IMR-90 (cell line): ENCODE results near the gene MAPK10. TPM values are rescaled to one million over a fixed set of nuclear protein-coding genes. Genes with fewer than 3 reads are reported as not detected.

Source experiments
- ATAC-seq: fragments of 200-7000 bp; cut with Tn5 transposase; 2 replicates; pipeline ENCODE4 v1.9.1; 2020; ENCODE audit warnings: low read depth, mild to moderate bottlenecking, moderate library complexity
- BruUV-seq: library from RNA; stranded (reverse); fragments of 400-500 nt; replicated peaks from 2 replicates; lab custom pipeline; 2021; lab: Mats Ljungman, UMichigan
- CTCF ChIA-PET: fragments of 300-600 bp; formaldehyde crosslinking; extraction: SDS; loops from one replicate; lab custom pipeline; 2021; ENCODE audit warnings: antibody characterized with exemption; lab: Yijun Ruan, JAX
- POLR2A ChIA-PET: fragments of 300-600 bp; sonication (Branson Sonifier 250); formaldehyde crosslinking; loops from one replicate; lab custom pipeline; 2022; ENCODE audit warnings: antibody characterized with exemption; ENCODE audit not compliant: unreplicated experiment; lab: Charles Lee
- DNase-seq: peaks from one replicate; pipeline ENCODE4 v3.0.0; 2013
- H2AFZ ChIP-seq: replicated peaks from 2 replicates; pipeline ENCODE3; 2013; ENCODE audit warnings: low read length, mild to moderate bottlenecking; ENCODE audit not compliant: poor library complexity
- H2AK5ac ChIP-seq: 2 replicates; pipeline ENCODE4 v1.6.1; 2013; ENCODE audit warnings: low read depth, low read length, inconsistent platforms
- H2AK9ac ChIP-seq: replicated peaks from 2 replicates; pipeline ENCODE3; 2013; ENCODE audit warnings: mild to moderate bottlenecking, low read depth, low read length, moderate library complexity; ENCODE audit not compliant: poor library complexity
- H2BK120ac ChIP-seq: 2 replicates; pipeline ENCODE4 v1.6.1; 2013; ENCODE audit warnings: low read depth, low read length, inconsistent platforms
- H2BK15ac ChIP-seq: 3 replicates; pipeline ENCODE4 v1.6.1; 2013; ENCODE audit warnings: low read depth, low read length, inconsistent platforms
- H2BK20ac ChIP-seq: 2 replicates; pipeline ENCODE4 v1.6.1; 2013; ENCODE audit warnings: low read depth, mild to moderate bottlenecking, inconsistent platforms, low read length, moderate library complexity
- H2BK5ac ChIP-seq: 2 replicates; pipeline ENCODE4 v1.6.1; 2013; ENCODE audit warnings: mild to moderate bottlenecking, low read depth, low read length, inconsistent platforms; ENCODE audit not compliant: poor library complexity, severe bottlenecking
- H3K14ac ChIP-seq: replicated peaks from 2 replicates; pipeline ENCODE4 v1.6.1; 2013; ENCODE audit warnings: low read depth, low read length, inconsistent platforms
- H3K18ac ChIP-seq: 2 replicates; pipeline ENCODE4 v1.6.1; 2013; ENCODE audit warnings: low read depth, low read length, control low read depth
- H3K23ac ChIP-seq: 2 replicates; pipeline ENCODE4 v1.6.1; 2013; ENCODE audit warnings: low read depth, low read length, inconsistent platforms
- H3K27ac ChIP-seq: 2 replicates; pipeline ENCODE4 v1.5.1; 2013; ENCODE audit warnings: mild to moderate bottlenecking, control low read depth, low read length; ENCODE audit not compliant: insufficient read depth
- H3K27me3 ChIP-seq: 2 replicates; pipeline ENCODE4 v1.6.1; 2013; ENCODE audit warnings: low read length; ENCODE audit not compliant: control insufficient read depth, insufficient read depth
- H3K36me3 ChIP-seq: 2 replicates; pipeline ENCODE4 v1.6.1; 2013; ENCODE audit warnings: low read length, mixed read lengths; ENCODE audit not compliant: control insufficient read depth, insufficient read depth
- H3K4ac ChIP-seq: 2 replicates; pipeline ENCODE4 v1.6.1; 2013; ENCODE audit warnings: low read depth, low read length, inconsistent platforms
- H3K4me1 ChIP-seq: 2 replicates; pipeline ENCODE4 v1.6.1; 2013; ENCODE audit warnings: low read length, mixed read lengths; ENCODE audit not compliant: control insufficient read depth, insufficient read depth
- H3K4me2 ChIP-seq: 2 replicates; pipeline ENCODE4 v1.6.1; 2013; ENCODE audit warnings: low read depth, mild to moderate bottlenecking, control low read depth, low read length, moderate library complexity
- H3K4me3 ChIP-seq: 2 replicates; pipeline ENCODE4 v1.5.1; 2013; ENCODE audit warnings: low read depth, mild to moderate bottlenecking, control low read depth, low read length, moderate library complexity; ENCODE audit not compliant: insufficient read depth
- H3K56ac ChIP-seq: 2 replicates; pipeline ENCODE4 v1.6.1; 2013; ENCODE audit warnings: low read length, inconsistent platforms; ENCODE audit not compliant: insufficient read depth; ENCODE audit errors: extremely low read depth
- H3K79me1 ChIP-seq, 2 experiments: 2 replicates each; pipeline ENCODE4 v1.6.1; 2013; ENCODE audit warnings: low read length in 2 of 2, inconsistent platforms in 1 of 2, low read depth in 1 of 2
- H3K9ac ChIP-seq: 2 replicates; pipeline ENCODE4 v1.6.1; 2013; ENCODE audit warnings: low read depth, low read length, control low read depth
- H3K9me1 ChIP-seq: 2 replicates; pipeline ENCODE4 v1.6.1; 2013; ENCODE audit warnings: low read length, inconsistent platforms; ENCODE audit not compliant: insufficient read depth
- H3K9me3 ChIP-seq: 2 replicates; pipeline ENCODE4 v1.6.1; 2013; ENCODE audit warnings: low read length; ENCODE audit not compliant: control insufficient read depth, insufficient read depth
- H4K20me1 ChIP-seq: 2 replicates; pipeline ENCODE4 v1.6.1; 2013; ENCODE audit warnings: low read length, inconsistent platforms; ENCODE audit not compliant: insufficient read depth
- H4K5ac ChIP-seq: 2 replicates; pipeline ENCODE4 v1.6.1; 2013; ENCODE audit warnings: mild to moderate bottlenecking, low read depth, low read length, control low read depth
- H4K8ac ChIP-seq, 2 experiments: 2 replicates each; pipeline ENCODE4 v1.6.1; 2013; ENCODE audit warnings: low read depth in 2 of 2, low read length in 2 of 2, control low read depth in 1 of 2, inconsistent platforms in 1 of 2
- H4K91ac ChIP-seq: 2 replicates; pipeline ENCODE4 v1.6.1; 2013; ENCODE audit warnings: low read depth, low read length, inconsistent platforms; ENCODE audit not compliant: insufficient read depth
- BHLHE40 ChIP-seq: fragments of 150-350 bp; IDR thresholded peaks from 2 replicates; pipeline ENCODE4 v1.6.1; 2016; ENCODE audit warnings: mild to moderate bottlenecking, low read depth, low read length
- CEBPB ChIP-seq: IDR thresholded peaks from 2 replicates; pipeline ENCODE4 v1.6.1; 2012; ENCODE audit warnings: low read depth, low read length, improper control_type of control experiment
- CHD1 ChIP-seq: IDR thresholded peaks from 2 replicates; pipeline ENCODE4 v1.6.1; 2012; ENCODE audit warnings: low read depth, low read length, improper control_type of control experiment
- FOS ChIP-seq: fragments of 150-350 bp; IDR thresholded peaks from 2 replicates; pipeline ENCODE4 v1.6.1; 2016; ENCODE audit warnings: low read depth, low read length
- MAFK ChIP-seq: IDR thresholded peaks from 2 replicates; pipeline ENCODE4 v1.6.1; 2012; ENCODE audit warnings: low read depth, low read length, improper control_type of control experiment
- MAZ ChIP-seq: IDR thresholded peaks from 2 replicates; pipeline ENCODE4 v1.6.1; 2012; ENCODE audit warnings: low read depth, mild to moderate bottlenecking, low read length, improper control_type of control experiment, moderate library complexity, borderline replicate concordance
- MXI1 ChIP-seq: IDR thresholded peaks from 2 replicates; pipeline ENCODE4 v1.6.1; 2012; ENCODE audit warnings: low read depth, mild to moderate bottlenecking, low read length, moderate library complexity, borderline replicate concordance
- NFE2L2 ChIP-seq: fragments of 150-350 bp; IDR thresholded peaks from 2 replicates; pipeline ENCODE4 v1.6.1; 2016; ENCODE audit warnings: low read depth, mild to moderate bottlenecking, low read length
- POLR2A ChIP-seq: IDR thresholded peaks from 2 replicates; pipeline ENCODE4 v1.6.1; 2012; ENCODE audit warnings: mild to moderate bottlenecking, low read depth, low read length
- RAD21 ChIP-seq: IDR thresholded peaks from 2 replicates; pipeline ENCODE4 v1.6.1; 2012; ENCODE audit warnings: low read length, improper control_type of control experiment
- RCOR1 ChIP-seq: IDR thresholded peaks from 2 replicates; pipeline ENCODE4 v1.6.1; 2012; ENCODE audit warnings: mild to moderate bottlenecking, low read length, improper control_type of control experiment; ENCODE audit not compliant: insufficient replicate concordance
- RFX5 ChIP-seq: IDR thresholded peaks from 2 replicates; pipeline ENCODE4 v1.8.0; 2012; ENCODE audit warnings: low read depth, mild to moderate bottlenecking, low read length, moderate library complexity
- SMC3 ChIP-seq: fragments of 150-350 bp; IDR thresholded peaks from 2 replicates; pipeline ENCODE4 v1.6.1; 2016; ENCODE audit warnings: low read depth, mild to moderate bottlenecking, antibody characterized with exemption, low read length, moderate library complexity
- WGBS, 2 experiments: methylation state at CpG; one replicate each; pipeline versions ENCODE4 v1.1.5 to v1.1.7; 2013; ENCODE audit warnings: missing lambda C conversion rate in 2 of 2; ENCODE audit not compliant: insufficient read length in 1 of 2; ENCODE audit errors: extremely low coverage in 2 of 2; 5-methylcytosine and 5-hydroxymethylcytosine counted together
- dilution Hi-C: fragments of 300-500 bp; cut with HindIII; formaldehyde crosslinking; loops from one replicate; pipeline ENCODE4 v1.14.3; 2018; ENCODE audit warnings: low sequenced_read_pairs; ENCODE audit not compliant: unreplicated experiment
- in situ Hi-C: fragments of 300-500 bp; cut with MboI; formaldehyde crosslinking; loops from 3 replicates; pipeline ENCODE4 v1.14.3; 2019; ENCODE audit warnings: low sequenced_read_pairs, inconsistent platforms, mixed read lengths
- intact Hi-C: fragments of 100-400 bp; cut with micrococcal nuclease; formaldehyde crosslinking; loops from 2 replicates; pipeline ENCODE4 v1.10.0; 2022
- polyA plus RNA-seq, 3 experiments: library from polyadenylated mRNA; depleted of rRNA; stranded (reverse); fragments of >200 nt; gene quantifications; 2 replicates each; pipeline ENCODE4 v1.2.3, GENCODE V29; 2012; ENCODE audit warnings: low replicate concordance in 1 of 3
- total RNA-seq: library from RNA; depleted of rRNA; stranded (reverse); fragments of >200 nt; gene quantifications from 2 replicates; pipeline ENCODE4 v1.2.3, GENCODE V29; 2012
- TF ChIP-seq, protein P1 (sequence below): fragments of 150-350 bp; IDR thresholded peaks from 2 replicates; pipeline ENCODE4 v1.6.1; 2017; ENCODE audit warnings: mild to moderate bottlenecking, antibody characterized with exemption, low read length, low read depth
- TF ChIP-seq, protein P2 (sequence below): conservative IDR thresholded peaks from 2 replicates; pipeline ENCODE4 v1.5.1; 2012; ENCODE audit warnings: mild to moderate bottlenecking, low read depth, low read length, improper control_type of control experiment
- TF ChIP-seq, protein P3 (sequence below): fragments of 150-350 bp; IDR thresholded peaks from 2 replicates; pipeline ENCODE4 v1.6.1; 2016; ENCODE audit warnings: low read depth, mild to moderate bottlenecking, low read length, moderate library complexity, borderline replicate concordance

Gene MAPK10
- total and polyA plus RNA-seq, 2 of the 4 experiments (the other 2 are of a cell fraction) = 2.8 to 6.5 TPM

DNA sequence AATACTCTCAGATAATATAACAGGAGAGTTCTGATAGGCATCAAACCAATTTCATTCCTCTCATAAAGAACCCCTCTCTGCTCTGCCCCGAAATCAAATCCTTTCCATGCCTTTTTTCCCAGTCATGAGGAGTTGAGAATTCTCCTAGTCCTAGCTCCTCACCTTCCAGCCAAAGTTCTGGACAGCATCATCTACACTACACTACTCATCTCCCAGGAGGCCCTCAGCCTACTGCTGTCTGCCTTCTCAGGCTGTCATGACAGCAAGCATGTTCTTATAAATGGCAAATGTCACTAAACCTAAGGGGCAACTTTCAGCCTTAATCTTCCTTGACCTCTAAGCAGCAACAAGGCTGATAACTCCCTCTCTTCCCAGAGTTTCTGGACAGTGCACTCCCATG is 26.6 kb downstream of the MAPK10 start:
- Histone ChIP-seq H3K79me1 (no peaks in the 10 kb centered on the region), H3K14ac (no peak overlapping the region; the same call in 1 of the 2 replicates), H3K4ac (no peak overlapping the region), H3K9ac (no peak overlapping the region), H2AK5ac (no peak overlapping the region), H4K91ac (no peak overlapping the region), H2BK120ac (no peak overlapping the region), H4K20me1 (no peaks in the 10 kb centered on the region), H3K4me2 (no peak overlapping the region), H2AFZ (no peak overlapping the region), H2BK5ac (no peak overlapping the region), H2BK15ac (no peak overlapping the region), H3K9me1 (peaks cover 2% of the 10 kb centered on the region; the same call in 1 of the 2 replicates), H3K23ac (no peak overlapping the region), H3K27ac (no peak overlapping the region), H3K4me3 (no peak overlapping the region), H3K27me3 (no peaks in the 10 kb centered on the region), H3K18ac (no peak overlapping the region), H3K56ac (no peak overlapping the region), H4K5ac (no peak overlapping the region), H3K36me3 (no peaks in the 10 kb centered on the region), H2BK20ac (no peak overlapping the region), H2AK9ac (no peak overlapping the region), H3K9me3 (no peaks in the 10 kb centered on the region), H4K8ac (no peak overlapping the region), H3K4me1 (peaks cover 3% of the 10 kb centered on the region)
- no peak for ATAC-seq
- no TSS peak for BruUV-seq
- DNase-seq = no peak
- intact Hi-C loops = no loop called here
- ChIA-PET POLR2A (no interaction called here), CTCF (no interaction called here)
- dilution Hi-C loops = no loop called here
- in situ Hi-C loops = no loop called here
- TF ChIP-seq POLR2A (no peak), MXI1 (no peak), RFX5 (no peak), BHLHE40 (no peak), CHD1 (no peak), CEBPB (no peak), RAD21 (no peak), FOS (no peak), MAZ (no peak), MAFK (no peak), NFE2L2 (no peak), SMC3 (no peak), RCOR1 (no peak)
- TF ChIP-seq, protein P1, sequence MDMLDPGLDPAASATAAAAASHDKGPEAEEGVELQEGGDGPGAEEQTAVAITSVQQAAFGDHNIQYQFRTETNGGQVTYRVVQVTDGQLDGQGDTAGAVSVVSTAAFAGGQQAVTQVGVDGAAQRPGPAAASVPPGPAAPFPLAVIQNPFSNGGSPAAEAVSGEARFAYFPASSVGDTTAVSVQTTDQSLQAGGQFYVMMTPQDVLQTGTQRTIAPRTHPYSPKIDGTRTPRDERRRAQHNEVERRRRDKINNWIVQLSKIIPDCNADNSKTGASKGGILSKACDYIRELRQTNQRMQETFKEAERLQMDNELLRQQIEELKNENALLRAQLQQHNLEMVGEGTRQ = no peak
- TF ChIP-seq, protein P2, sequence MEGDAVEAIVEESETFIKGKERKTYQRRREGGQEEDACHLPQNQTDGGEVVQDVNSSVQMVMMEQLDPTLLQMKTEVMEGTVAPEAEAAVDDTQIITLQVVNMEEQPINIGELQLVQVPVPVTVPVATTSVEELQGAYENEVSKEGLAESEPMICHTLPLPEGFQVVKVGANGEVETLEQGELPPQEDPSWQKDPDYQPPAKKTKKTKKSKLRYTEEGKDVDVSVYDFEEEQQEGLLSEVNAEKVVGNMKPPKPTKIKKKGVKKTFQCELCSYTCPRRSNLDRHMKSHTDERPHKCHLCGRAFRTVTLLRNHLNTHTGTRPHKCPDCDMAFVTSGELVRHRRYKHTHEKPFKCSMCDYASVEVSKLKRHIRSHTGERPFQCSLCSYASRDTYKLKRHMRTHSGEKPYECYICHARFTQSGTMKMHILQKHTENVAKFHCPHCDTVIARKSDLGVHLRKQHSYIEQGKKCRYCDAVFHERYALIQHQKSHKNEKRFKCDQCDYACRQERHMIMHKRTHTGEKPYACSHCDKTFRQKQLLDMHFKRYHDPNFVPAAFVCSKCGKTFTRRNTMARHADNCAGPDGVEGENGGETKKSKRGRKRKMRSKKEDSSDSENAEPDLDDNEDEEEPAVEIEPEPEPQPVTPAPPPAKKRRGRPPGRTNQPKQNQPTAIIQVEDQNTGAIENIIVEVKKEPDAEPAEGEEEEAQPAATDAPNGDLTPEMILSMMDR = no peak
- TF ChIP-seq, protein P3, sequence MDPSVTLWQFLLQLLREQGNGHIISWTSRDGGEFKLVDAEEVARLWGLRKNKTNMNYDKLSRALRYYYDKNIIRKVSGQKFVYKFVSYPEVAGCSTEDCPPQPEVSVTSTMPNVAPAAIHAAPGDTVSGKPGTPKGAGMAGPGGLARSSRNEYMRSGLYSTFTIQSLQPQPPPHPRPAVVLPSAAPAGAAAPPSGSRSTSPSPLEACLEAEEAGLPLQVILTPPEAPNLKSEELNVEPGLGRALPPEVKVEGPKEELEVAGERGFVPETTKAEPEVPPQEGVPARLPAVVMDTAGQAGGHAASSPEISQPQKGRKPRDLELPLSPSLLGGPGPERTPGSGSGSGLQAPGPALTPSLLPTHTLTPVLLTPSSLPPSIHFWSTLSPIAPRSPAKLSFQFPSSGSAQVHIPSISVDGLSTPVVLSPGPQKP = no peak
- WGBS, 2 experiments = 50% methylated on average over 1 of the region's 1 CpG; no CpG with 5 or more reads in 1 of the 2 experiments
